DMS 273 (cell line): ENCODE measurements around the gene P4HA3.
"Not testable (repeated sequence)": the region's sequence is repeated elsewhere in the genome, so short reads cannot be mapped to it uniquely, and the experiment has no call there.

Experiments used
- DNase-seq: peaks from one replicate; lab custom pipeline; 2025; ENCODE audit not compliant: unreplicated experiment; lab: John Stamatoyannopoulos, UW

P4HA3 gene

GRCh38 chr11:74311352-74311926, at the start of gene P4HA3:
P4HA3 (minus strand) TSS chr11:74311640; CDS start chr11:74311611, 29 bp downstream.
- DNase-seq = peak; percentile 70

GRCh38 chr11:74357449-74357848, 46.0 kb upstream of the P4HA3 start:
- DNase-seq = no peak

GRCh38 chr11:74355626-74356025, 44.2 kb upstream of the P4HA3 start:
- DNase-seq = no peak

DNA sequence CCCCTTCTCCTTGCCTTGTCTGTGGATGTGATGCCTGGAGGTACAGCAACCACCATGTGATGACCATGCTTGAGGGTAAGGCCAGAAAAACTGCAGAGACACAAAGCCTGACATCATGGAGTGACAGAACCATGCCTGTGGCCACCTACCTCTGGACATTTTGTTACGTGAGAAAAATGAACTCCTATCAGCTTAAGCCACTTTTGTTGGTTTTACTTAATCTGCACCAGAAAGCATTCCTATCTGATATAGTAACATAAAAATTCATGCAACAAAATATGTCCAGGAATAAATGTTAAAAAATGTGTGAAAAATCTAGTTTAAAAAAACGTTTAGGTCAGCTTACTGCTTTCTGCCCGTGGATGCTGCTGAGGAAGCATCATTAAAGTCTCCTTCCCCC, 42.6 kb upstream of the P4HA3 start:
- no peak for DNase-seq

DNA sequence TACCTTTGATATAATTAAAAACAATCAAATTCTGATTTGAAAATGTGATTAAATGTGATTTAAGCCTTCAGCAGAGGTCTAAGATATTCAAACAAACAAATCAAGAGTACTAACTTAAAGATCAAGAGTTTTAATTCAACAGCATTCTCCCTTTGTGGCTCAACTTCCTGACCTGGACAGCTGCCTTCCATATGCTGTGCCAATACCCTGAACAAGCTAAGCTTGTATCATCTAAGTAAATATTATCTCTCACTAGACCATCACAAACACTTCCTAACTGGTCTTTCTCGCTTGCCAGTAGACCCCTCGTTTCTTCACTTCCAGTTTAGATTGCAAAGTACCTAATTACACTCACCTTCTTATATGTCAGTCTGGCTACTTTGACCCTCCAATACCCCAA, 35.9 kb upstream of the P4HA3 start:
- DNase-seq = no peak

GRCh38 chr11:74345420-74345819, 34.0 kb upstream of the P4HA3 start:
- DNase-seq = no peak

DNA sequence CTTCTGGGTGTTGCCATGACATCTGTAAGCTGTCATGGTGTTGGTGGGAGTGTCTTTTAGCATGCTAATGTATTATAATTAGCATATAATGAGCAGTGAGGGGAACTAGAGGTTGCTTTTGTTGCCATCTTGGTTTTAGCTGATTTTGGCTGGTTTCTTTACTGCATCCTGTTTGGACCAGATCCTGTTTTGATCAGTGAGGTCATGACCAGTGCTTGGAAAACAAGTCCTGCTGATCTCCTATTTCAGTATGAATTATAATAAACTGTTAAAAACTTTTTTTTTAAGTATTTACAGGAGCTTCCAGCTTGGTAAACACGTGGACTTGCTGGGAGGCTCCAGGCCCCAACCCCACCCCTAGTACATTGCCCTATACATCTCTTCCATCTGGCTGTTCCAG, 30.5 kb upstream of the P4HA3 start:
- no peak for DNase-seq

- DNase-seq = no peak
Measured at GRCh38 chr11:74339619-74340018, 28.2 kb upstream of the P4HA3 start.

GRCh38 chr11:74338963-74339362, 27.5 kb upstream of the P4HA3 start:
- DNase-seq = no peak

- DNase-seq = no peak
Measured at GRCh38 chr11:74333193-74333592, 21.8 kb upstream of the P4HA3 start.

DNA sequence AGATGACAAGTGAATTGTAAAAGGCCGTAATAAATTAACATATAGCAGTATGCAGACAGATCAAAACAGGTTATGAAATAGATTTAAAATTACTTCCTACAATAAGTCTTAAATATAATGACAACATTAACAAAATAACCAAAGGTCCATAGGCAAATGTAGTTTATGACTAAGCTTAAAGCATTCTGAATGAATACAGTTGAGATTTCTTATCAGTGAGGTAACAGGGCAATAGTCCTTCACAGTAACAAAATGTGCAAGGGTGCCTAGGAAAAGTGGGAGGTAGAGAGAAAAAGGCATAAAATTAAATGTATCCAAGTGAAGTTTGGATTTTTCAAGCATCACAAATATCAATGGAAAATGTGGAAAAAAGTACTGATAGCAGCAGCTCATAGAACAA, 20.9 kb upstream of the P4HA3 start:
- DNase-seq = no peak

DNA sequence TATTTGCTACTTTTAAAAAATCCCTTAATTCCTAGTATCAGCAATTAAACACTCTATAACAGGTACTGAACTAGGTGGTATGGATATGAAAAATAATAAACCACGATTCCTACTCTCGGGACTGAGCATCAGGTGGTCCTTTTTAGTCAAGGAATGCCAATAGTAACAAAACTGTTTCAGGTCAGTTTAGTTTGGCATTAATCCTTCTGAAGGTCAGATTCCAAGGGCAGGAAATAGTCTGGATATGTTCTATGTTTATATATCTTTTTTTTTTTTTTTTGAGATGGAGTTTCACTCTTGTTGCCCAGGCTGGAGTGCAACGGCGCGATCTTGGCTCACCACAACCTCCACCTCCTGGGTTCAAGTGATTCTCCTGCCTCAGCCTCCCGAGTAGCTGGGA, 19.6 kb upstream of the P4HA3 start:
- not testable (repeated sequence) for DNase-seq

DNA sequence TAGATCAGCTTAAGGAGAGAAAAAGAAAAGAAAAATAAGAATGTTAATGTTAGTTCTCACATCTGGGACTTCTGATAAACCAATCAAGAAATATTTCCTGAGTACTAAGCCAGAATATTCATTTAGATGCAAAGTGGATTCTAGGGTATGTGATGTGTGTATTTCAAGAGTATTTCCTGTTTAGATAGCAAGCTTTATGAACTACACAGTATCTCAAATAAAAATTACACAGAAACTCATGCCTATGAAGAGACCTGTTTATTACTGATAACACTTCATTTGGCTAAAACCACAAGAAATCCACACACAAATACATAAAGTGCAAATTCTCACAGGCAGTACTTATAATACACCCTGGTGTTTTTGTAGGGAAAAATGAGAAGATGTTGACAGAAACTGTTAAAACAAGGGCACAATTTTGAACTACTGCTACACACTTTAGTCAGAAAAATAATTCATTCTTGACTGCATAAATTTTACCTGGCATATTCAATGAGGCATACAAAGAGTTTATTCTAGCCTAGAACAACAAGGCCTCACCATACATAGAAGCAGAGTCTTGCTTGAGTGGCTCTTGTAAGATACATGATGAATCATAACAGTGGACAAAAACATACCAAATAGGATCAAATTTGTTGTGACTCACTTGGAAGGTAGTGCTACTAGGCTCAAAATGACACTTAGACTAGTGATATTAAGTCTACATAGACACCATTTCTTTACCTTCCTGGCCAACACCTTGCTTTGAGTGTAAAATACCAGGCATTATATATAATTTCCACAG, 18.8 kb upstream of the P4HA3 start:
- no peak for DNase-seq

- DNase-seq = no peak
Measured at GRCh38 chr11:74327076-74327475, 15.6 kb upstream of the P4HA3 start.

DNA sequence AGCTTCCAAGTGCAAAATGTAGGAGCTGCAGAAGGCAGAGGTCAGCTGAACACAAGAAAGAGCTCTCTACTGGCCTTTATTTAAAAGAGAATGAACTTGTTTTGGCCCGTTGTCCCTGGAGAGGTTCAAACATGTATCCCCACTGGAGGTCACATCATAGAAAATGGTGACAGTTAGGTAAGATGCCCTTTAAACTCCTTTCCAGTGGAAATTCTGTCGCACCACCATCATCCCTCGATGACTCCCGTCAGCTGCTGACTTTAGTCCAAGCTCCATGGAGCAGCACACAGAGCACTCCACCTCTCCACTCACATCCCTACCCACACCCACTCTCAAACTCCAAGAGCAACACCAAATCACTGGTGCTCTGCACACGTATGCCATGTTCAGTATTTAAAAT, 15.2 kb upstream of the P4HA3 start:
- no peak for DNase-seq

- DNase-seq = peak; percentile 96
Measured at GRCh38 chr11:74325649-74326645, 14.5 kb upstream of the P4HA3 start.

- DNase-seq = no peak
Measured at GRCh38 chr11:74322667-74323066, 11.2 kb upstream of the P4HA3 start.

GRCh38 chr11:74321487-74322188, 10.2 kb upstream of the P4HA3 start:
- DNase-seq = peak; percentile 43

GRCh38 chr11:74320538-74320937, 9.1 kb upstream of the P4HA3 start:
- no peak for DNase-seq

DNA sequence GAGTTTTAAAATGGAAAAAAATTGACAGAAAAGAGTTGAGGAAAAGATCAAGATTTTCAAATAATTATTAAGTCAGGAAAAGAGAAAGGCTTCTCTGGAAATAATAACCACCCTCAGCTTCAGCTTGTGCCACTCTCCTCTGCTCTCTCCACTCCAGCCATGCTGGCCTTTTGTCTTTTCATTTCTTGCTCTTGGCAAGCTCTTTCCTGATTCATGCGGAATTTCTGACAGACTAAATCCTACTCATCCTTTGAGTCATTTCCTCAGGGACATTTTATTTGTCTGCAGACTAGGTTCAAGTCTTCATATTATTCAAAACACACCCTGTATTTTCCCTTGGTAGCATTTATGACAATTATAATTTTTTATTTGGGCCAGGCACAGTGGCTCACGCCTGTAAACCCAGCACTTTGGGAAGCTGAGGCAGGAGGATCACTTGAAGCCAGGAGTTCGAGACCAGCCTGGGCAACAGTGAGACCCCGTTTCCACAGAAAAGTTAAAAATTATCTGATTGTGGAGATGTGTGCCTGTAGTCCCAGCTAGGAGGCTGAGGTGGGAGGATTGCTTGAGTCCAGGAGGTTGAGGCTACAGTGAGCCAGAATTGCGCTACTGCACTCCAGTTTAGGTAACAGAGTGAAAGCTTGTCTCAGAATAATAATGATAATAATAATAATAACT, 7.8 kb upstream of the P4HA3 start:
- DNase-seq = no peak
